ENCODE measurements around the gene CLIC3.

Gene CLIC3

GRCh38 chr9:136992819-136993369, 3.5 kb downstream of the CLIC3 start:
- peak overlapping the region; percentile 55 for H3K4me3 ChIP-seq (ENCODE audit: low read depth, low read length)
- TF ChIP-seq, protein P1, sequence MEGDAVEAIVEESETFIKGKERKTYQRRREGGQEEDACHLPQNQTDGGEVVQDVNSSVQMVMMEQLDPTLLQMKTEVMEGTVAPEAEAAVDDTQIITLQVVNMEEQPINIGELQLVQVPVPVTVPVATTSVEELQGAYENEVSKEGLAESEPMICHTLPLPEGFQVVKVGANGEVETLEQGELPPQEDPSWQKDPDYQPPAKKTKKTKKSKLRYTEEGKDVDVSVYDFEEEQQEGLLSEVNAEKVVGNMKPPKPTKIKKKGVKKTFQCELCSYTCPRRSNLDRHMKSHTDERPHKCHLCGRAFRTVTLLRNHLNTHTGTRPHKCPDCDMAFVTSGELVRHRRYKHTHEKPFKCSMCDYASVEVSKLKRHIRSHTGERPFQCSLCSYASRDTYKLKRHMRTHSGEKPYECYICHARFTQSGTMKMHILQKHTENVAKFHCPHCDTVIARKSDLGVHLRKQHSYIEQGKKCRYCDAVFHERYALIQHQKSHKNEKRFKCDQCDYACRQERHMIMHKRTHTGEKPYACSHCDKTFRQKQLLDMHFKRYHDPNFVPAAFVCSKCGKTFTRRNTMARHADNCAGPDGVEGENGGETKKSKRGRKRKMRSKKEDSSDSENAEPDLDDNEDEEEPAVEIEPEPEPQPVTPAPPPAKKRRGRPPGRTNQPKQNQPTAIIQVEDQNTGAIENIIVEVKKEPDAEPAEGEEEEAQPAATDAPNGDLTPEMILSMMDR (IDR thresholded peaks at IDR 0.05; ENCODE audit: insufficient read depth, low read depth, low read length, missing control alignments): no peak
- no peak for DNase-seq (ENCODE audit: low read depth)

DNA sequence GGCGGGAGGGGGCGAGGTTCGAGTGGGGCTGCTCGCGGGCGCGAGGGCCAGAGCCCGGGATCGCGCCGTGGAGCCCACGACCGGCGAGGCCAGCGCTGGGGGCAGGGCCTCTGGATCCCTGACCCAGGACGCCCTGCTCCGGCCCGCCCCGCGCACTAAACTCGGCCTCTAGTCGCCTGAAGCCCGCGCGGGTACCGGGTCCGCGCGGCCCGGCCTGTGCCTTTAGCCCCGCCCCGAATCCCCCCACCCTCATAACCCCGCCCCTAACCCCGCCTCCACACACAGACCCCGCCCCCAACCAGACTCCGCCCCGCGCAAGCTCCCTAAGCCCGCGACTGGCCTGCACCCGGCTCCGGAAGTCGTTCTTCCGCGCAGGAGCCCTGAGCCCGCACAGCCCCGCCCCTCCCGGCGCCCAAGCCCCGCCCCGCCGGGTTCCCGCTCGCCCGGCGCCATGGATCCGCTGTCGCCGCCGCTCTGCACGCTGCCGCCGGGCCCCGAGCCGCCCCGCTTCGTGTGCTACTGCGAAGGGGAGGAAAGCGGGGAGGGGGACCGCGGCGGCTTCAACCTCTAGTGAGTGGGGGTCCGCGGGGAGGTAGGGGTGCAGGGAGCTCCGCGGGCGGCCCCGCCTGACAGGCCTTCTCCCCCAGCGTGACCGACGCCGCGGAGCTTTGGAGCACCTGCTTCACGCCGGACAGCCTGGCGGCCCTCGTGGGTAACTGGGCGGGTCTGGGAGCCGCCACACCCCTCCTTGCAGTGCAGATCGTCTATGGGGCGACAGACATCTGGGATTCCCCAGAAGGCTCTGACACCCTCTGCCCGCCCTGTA, 4.2 kb downstream of the CLIC3 start, which contains the start of gene PAXX:
PAXX (plus strand) TSS at position 430 of the 826 bp plus-strand sequence; CDS start at position 452, 22 bp downstream.
- DNase-seq (ENCODE audit: low read depth): peak; percentile 94
- TF ChIP-seq, protein P1 (IDR thresholded peaks at IDR 0.05; ENCODE audit: insufficient read depth, low read depth, low read length, missing control alignments): no peak
- peak within 1 kb of the TSS; percentile 55 for H3K4me3 ChIP-seq (ENCODE audit: low read depth, low read length)

DNA sequence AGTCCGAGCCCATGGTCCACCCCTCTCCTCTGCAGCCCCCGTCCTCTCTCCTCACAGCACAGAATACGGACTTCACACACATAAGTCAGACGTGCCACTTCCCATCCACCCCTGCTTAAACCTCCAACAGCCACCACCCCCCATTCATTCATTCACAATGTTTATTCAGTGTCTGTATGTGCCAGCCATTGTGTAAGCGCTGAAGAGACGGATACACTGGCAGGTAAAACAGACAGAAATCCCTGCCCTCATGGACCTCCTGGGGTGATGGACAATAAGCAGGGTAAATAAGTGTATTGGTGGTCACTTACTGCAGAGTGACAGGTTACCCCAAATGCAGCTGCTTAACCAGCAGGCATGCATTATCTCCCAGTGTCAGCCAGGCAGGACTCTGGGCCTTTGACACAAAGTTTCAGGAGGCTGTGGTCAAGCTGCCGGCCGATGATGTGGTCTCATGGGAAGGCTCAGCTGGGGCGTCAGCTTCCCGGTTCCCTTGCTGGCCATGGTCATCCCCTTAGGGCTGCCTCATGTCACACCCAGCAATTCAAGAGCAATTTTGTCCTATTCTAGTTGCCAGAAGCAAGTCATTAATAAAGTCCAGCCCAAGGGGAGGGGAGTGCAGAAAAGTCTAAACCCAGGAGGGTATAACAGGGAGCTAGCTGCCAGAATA, 6.0 kb downstream of the CLIC3 start:
- no peak for DNase-seq (ENCODE audit: low read depth)

DNA sequence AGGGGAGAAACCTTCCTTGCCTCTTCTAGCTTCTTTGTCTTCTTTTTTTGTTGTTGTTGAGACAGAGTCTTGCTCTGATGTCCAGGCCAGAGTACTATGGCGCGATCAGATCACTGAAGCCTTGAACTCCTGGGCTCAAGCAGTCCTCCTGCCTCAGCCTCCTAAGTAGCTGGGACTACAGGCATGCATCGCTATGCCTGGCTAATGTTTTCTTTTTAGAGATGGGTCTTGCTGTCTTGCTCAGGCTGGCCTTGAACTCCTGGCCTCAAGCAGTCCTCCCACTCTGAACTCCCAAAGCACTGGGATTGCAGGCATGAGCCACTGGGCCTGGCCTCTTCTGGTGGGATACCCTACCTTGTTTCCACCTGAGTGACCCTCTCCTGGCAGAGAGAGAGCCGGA, 7.5 kb downstream of the CLIC3 start:
- TF ChIP-seq, protein P1 (IDR thresholded peaks at IDR 0.05; ENCODE audit: insufficient read depth, low read depth, low read length, missing control alignments): no peak
- no peak overlapping the region for H3K4me3 ChIP-seq (ENCODE audit: low read depth, low read length)
- DNase-seq (ENCODE audit: low read depth): no peak

More for the DNA sequence above, 6.0 kb downstream of the CLIC3 start:
- TF ChIP-seq, protein P1 (IDR thresholded peaks at IDR 0.05; ENCODE audit: insufficient read depth, low read depth, low read length, missing control alignments): no peak
- H3K4me3 ChIP-seq (ENCODE audit: low read depth, low read length): no peak overlapping the region

DNA sequence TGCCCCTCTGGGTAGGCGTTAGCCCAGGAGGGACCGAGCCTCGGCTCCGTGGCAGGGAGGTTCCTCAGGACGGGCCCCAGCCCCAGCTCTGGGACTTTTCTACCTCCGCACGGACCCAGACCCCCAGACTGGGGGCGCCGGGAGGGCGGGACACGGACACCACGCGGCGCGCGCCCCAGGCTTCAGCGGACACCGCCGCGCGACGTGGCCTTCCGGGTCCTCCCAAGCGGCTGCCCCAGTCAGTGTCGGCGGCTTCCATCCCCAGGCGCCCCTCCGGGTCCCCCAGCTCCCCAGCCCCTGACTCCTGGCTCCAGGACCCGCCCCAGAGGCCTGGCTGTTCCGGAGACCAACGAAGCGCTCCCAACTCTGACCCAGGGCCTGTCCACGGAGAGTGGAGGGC, 10.5 kb downstream of the CLIC3 start:
- no peak for DNase-seq (ENCODE audit: low read depth)
- H3K4me3 ChIP-seq (ENCODE audit: low read depth, low read length): no peak overlapping the region
- TF ChIP-seq, protein P1 (IDR thresholded peaks at IDR 0.05; ENCODE audit: insufficient read depth, low read depth, low read length, missing control alignments): no peak

- no peak overlapping the region for H3K4me3 ChIP-seq (ENCODE audit: low read depth, low read length)
- TF ChIP-seq, protein P1 (IDR thresholded peaks at IDR 0.05; ENCODE audit: insufficient read depth, low read depth, low read length, missing control alignments): no peak
- DNase-seq (ENCODE audit: low read depth): no peak
These were observed 11.3 kb downstream of the CLIC3 start for GRCh38 chr9:136985027-136985602.

Data from GM12865 (cell line).